NOMO-1 treated with DMSO at 0.1 percent for 48 hours (cell line): Measurements from ENCODE around the gene PLPPR4.
"Not testable (repeated sequence)": the region's sequence is repeated elsewhere in the genome, so short reads cannot be mapped to it uniquely, and the experiment has no call there.

Experiments
- DNase-seq: peaks from one replicate; lab custom pipeline; 2025; ENCODE audit not compliant: unreplicated experiment; lab: John Stamatoyannopoulos, UW

The PLPPR4 gene

DNA sequence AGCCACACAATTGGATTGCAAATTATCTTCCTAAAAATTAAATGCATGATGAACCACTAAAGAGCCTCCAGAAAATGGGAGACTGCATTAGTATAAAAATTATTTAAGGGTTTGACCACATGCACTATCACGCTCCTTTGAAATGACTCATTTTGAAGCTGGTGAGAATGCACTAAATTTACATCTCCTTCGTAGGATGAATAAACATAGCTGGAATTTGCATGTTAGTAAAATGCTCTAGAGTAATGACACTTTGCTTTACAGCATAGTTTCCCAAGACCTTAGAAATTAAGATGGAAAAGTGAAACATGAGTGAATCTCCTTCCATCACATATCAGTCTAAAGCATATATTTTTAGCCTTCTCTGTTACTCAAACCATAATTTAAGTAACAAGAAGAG is 2.4 kb downstream of the PLPPR4 start:
- no peak for DNase-seq

DNA sequence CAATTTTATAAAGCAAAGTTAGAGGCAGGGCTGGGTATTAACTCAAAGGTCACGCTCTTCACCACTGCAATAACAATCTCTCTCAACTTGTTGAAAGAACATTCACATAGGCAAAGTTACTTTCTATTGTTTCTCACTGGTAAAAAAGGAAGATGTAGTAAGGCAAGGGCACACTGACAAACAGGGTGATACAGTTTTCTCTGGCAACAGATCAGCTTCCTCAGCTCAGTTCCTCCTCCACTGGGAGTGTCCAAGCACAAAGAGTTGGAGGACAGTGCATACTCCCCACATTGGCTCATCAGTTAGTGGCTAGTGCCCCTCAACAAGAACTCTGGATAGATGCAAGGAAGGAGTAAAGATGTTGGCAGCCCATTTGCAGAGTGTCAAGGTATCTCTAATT is 3.7 kb downstream of the PLPPR4 start:
- DNase-seq: no peak

DNA sequence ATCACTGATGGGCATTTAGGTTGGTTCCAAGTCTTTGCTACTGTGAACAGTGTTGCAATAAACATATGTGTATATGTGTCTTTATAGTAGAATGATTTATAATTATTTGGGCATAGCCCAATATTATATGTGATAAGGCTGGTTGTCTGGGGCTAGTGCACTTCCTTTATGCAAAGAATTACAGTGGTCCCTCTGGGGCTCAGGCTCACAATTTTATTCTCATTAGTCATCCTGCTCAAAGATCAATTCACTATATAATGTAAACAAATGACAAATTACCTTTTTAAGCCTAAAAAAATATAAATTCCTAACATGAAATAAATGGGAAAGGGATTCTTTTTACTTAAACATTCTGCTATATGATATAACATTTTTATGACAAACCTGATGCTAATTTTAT is 5.0 kb downstream of the PLPPR4 start:
- DNase-seq: no peak

DNA sequence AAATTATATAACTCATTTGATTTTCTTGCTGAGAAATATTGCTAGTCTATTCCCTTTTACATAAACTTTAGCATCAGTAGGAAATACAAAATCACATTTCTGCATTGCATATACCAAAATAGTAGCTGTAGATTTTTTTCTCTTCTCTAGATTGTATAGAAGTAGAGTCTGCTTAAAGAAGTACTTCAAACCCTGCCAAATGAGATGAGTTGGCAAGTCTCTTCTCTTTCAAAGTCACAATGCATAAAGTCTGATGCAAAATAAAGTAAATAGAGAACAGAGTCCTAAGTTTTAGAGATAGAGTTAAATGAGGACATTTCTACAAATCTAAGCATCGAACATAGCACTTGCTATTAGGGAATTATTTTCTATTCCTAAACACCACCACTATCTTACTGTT is 6.4 kb downstream of the PLPPR4 start:
- no peak for DNase-seq

DNA sequence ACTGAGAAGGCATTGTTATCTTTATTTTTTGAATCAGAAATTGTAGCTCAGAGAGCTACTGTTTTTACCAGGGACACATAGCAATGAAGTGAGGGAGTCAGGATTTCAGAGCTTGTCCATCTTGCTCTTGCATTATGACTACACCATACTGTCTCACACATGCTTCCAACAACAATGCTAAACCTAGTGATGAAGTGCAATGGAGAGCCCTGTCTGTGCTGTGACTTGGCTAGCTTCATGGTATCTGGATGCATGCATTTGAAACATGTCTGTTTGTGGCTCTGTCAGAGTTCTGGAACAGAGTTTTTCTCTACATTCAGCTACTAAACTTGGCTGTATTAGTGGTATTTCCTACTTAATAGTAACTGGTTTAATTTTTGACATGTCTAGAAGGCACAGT is 7.0 kb downstream of the PLPPR4 start:
- DNase-seq: no peak

DNA sequence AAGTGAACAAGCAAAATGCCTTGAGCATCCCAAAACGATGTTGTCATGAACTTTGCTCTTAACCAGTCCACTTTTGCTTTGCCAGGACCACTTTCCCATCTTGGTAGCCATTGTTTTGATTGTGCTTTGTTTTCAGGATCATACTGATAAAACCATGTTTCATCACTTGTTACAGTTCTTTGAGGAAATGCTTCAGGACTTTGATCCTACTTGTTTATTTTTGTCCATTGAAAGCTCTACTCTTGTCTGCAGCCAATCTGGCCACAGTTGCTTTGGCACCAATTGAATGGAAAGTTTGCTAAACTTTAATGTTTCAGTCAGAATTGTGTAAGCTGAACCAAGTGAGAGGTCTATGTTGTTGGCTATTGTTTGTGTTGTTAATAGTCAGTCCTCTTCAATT is 12.8 kb downstream of the PLPPR4 start:
- DNase-seq: no peak

DNA sequence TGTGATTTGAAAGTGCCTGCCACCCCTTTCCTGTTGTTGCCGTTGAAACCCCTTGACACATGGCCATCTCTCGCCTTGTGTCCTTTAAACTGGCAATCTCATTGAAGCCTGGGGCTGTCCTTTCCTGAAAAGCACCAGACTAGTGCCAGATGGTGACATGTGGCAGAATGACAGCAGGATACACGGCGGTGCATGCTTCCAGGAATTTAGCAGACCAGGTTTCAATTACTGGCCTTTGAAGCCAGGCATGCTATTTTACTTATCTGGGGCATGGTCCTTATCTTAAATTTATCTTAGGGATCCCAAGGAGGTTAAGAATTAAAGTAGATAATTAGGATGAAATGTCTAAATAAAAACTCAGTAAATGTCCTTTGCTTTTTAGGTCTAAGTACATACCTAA is 15.2 kb downstream of the PLPPR4 start:
- no peak for DNase-seq

DNA sequence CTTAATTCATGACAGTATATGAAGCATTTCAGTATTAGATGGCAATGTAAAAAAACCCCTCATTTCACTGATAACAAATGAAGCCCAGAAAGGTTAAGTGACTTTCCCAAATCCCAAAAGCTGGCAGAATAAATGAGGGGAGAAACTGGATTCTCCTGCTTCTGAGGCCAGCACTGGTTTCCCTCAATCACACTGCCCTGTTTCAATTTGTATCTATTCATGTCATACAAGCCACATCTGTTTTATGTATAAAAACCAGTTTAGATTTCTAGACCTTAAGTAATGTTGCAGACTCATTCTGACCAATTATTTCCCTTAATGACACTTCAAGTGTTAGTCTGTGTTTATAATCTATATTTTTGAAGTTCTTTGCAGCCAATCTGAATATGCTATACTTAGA is 16.8 kb downstream of the PLPPR4 start:
- no peak for DNase-seq

DNA sequence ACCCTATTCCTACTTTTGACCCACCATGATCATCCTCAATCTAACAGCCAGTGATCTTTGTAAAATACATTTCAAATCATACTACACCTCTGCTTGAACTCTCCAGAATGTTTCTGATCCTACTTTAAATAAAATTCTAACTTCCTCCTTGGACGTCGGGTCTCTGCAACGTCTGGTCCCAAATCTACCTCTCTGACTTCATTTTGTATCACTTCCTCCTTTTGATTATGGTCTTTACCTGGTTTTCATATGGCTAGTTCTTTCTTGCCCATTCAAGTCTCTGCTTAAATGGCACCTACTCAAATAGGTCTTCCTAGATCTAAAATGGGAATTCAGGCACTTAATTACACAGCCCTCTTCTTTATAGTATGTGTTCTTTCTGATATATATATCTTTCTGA is 18.2 kb downstream of the PLPPR4 start:
- no peak for DNase-seq

DNA sequence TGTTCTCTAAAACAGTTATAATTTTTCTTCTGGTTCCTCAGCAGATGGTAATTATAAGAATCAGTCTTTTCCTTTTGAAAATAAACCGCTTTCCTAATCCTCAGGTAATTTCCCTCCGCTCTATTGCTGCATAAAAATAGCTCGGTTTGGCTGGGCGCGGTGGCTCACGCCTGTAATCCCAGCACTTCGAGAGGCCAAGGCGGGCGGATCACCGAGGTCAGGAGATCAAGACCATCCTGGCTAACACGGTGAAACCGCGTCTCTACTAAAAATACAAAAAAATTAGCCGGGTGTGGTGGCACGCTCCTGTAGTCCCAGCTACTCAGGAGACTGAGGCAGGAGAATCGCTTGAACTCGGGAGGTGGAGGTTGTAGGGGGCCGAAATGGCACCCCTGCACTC is 19.2 kb downstream of the PLPPR4 start:
- not testable (repeated sequence) for DNase-seq

DNA sequence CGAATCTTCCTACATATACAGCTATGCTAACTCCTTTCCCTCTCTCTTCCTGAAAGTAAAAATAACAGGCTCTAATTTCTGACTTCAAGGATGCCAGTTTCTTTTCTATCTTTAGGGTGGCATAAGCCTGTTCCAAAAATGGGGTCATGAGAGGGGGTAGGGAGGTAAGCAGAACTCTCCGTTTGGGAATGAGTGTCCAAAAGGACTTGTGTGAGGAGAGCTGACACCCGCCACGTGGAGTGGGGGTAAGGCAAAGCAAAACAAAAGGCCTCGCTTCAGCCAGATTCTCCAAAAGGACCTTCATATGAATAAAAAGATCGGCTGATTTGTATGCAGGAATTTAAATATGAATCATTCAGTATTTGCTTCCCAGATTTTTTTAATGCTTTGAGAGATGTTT is 28.6 kb downstream of the PLPPR4 start:
- no peak for DNase-seq

DNA sequence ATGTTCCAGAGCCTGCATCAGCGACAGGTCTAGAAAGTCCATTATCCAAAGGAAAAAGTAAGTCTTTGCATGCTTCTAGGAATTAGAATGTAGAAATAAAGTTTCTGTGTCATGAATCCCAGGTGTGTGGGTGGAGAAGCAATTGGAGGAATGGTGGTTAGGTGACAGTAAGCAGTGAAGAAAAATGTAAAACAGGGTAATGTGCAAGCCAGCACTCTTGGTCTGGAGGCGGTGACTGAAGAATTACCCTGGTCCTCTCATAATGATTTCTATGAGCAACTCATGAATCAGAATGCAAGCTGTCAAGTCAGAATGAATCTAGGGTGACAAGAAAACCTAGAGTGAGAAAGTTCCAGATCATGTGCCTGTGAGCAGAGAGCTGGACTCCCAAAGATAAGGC is 33.6 kb downstream of the PLPPR4 start:
- no peak for DNase-seq

DNA sequence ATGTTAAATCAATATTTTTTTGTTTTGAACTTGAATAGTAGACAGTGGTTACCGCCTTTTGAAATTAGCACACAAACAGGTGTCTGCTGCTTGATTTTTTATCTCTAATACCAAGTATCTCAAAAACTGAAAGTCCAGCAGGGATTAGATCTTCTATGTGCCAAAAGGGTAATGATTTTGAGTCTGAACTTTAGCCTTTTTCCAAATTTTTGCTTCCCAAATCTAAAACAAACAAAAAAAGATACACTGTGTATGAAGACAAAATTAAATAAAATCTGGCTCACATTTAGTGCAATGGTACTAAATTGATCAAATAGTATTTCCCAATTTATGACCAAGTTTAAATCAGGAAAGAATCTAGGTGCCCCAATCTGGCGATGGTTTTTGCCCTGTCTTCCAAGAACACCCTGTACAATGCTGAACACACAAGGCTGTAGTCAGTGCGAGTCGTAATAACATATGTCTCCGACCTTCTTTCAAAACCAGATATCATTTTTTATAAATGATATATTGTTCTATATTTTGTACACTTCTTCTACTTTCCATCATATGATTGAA is 40.5 kb downstream of the PLPPR4 start:
- no peak for DNase-seq

DNA sequence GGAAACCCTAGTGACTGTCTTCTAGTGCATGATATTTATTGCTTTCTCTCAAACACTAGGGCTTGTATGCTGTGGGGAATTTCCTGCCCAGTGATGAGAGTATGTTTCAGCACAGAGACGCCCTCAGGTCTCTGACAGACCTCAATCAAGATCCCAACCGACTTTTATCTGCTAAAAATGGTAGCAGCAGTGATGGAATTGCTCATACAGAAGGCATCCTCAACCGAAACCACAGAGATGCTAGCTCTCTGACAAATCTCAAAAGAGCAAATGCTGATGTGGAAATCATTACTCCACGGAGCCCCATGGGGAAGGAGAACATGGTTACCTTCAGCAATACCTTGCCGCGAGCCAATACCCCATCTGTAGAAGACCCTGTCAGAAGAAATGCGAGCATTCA is 41.3 kb downstream of the PLPPR4 start:
- no peak for DNase-seq

DNA sequence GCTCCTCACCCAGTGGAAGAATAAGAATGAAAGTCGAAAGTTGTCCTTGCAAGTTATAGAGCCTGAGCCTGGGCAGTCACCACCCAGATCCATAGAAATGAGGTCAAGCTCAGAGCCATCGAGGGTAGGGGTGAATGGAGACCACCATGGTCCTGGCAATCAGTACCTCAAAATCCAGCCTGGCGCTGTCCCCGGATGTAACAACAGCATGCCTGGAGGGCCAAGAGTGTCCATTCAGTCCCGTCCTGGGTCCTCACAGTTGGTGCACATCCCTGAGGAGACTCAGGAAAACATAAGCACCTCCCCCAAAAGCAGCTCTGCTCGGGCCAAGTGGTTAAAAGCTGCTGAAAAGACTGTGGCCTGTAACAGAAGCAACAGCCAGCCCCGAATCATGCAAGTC is 41.8 kb downstream of the PLPPR4 start:
- no peak for DNase-seq

DNA sequence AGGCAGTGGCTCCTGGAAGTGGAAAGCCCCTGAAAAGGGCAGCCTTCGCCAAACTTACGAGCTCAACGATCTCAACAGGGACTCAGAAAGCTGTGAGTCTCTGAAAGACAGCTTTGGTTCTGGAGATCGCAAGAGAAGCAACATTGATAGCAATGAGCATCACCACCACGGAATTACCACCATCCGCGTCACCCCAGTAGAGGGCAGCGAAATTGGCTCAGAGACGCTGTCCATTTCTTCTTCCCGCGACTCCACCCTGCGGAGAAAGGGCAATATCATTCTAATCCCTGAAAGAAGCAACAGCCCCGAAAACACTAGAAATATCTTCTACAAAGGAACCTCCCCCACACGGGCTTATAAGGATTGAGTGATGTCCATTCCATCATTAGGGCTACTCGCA is 42.4 kb downstream of the PLPPR4 start:
- no peak for DNase-seq

DNA sequence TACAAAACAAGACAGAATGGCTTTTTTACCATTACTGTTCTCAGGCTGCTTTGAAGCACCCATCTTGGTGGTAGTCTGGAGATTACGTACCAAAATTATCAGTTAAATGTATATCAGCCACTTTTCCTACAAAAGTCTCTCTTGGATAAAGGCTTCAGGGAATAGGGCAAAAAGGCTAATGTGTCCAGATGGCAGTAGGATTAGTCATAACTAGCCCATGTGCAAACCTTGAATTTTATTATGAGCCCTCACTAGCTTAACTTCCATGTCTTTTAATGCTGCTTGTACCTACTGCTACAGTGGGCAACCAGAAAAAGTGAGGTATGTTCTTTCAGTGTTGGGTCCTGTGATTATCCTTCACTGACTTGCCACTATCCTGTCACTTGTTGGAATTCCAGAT is 51.0 kb downstream of the PLPPR4 start:
- no peak for DNase-seq

DNA sequence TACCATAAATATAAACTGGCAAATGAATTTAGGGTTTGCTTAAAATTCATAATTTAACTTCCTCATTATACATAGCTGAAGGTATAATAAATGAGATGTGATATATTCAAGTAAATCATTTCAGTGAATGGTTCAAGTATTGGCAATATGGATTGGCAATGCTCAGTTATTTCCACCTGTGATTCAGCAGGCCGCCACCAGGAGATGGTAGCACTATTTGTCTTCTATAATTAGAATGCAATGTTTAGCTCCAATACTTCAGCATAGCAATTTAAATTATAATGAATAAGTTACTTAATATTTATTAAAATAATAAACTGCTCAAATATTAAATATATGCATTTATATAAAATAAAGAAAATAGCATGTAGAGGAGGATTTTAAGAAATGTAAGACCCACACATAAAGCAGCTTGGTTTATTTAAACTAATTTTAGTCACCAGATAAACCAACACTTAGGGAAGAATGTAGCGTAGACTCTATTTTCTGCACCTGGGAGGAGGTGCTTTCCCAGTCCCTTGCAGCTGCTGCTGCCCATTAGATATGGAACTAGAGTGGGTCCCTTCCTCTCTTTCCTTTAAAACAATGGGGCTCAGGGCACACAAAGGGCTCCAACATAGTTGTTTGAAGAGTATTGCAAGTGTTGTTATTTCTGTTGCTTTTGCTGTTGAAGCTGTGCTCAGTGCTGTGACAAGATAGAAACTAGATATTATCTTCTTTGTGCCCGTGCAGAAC is 62.1 kb downstream of the PLPPR4 start:
- DNase-seq: no peak

DNA sequence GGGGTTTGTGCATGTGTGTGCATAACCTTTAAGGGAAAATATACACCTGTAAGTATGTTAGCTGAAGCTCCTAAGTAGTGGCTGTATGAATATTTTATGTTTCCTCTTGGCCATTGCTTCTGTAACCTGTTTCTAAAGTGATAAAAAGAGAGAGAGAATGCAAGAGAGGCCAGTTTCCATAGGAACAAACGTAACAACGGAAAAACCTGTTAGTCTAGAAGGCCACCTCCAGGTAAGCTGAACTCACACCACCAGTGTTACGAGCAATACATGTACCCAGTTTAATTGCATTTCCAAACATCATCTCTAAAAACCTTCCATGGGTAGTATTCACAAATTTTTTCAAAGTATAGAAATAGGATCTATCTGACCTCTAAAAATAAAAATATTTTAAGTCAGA is 63.1 kb downstream of the PLPPR4 start:
- no peak for DNase-seq

DNA sequence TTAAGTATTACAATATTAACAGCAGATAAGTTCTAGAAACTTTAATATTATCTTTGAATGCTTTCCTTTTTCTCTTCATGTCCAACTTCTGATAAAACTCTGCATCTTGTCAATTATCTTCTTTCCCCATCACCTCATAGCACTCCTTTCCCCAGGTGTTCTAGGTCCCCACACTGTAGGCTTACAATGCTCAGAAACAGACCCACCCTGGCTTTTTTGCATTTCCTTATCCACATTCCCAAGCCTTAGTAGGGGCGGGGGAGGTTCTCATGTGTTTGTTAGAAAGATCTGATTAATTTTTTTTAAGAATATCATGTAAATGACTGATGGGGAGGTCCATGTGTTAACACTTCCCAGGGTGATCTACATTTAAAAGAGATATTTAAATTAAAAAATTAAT is 63.9 kb downstream of the PLPPR4 start:
- no peak for DNase-seq

DNA sequence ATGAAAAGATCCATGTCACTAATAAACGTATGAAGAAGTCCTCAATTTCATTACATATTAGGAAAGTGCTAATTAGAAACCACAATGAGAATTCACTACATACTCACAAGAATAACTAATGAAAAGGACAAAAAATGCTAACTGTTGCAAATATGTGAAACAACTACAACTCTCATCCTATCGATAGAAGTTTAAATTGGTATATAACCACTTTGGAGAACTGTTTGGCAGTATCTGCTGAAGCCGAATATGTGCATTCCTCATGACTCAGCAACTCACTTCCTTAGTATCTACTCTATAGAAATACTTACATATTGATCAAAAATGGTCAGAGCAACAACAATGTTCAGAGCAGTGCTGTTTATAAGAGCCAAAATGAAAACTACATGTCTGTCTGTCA is 66.8 kb downstream of the PLPPR4 start:
- DNase-seq: no peak

DNA sequence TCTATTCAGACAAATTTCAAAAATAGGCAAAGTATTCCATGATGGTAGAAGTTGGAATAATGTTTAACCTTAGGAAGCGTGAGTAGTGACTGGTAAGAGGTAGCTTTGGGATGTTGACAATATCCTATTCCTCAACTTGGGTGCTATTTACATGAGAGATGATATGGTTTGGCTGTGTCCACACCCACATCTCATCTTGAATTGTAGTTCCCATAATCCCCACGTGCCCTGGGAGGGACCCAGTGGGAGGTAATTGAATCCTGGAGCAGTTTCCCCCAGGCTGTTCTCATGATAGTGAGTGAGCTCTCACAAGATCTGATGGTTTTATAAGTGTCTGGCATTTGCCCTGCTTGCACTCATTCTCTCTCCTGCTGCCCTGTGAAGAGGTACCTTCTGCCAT is 67.3 kb downstream of the PLPPR4 start:
- no peak for DNase-seq

DNA sequence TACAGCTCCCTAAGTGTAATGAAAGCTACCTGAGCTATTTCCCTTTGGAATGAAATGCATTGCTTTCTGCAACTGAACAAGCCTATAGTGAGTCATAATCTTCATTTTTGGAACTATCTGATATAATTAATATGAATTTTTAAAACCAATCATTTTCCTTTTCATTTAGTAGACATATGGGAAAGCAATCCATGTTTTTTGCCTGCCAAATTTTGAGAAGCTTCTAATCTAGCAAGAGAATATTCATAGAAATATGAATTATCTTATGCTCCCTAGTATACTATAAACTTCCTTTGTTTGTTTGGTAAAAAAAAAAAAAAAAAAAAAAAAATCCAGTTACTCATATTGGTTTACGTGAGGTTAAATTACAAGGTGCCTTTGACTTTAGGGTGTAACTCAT is 68.3 kb downstream of the PLPPR4 start:
- no peak for DNase-seq
